SIG-M5 treated with dmso at 0.1 percent for 504 hours (cell line): Measurements from ENCODE around the gene ACR.
"Not testable (repeated sequence)": the region's sequence is repeated elsewhere in the genome, so short reads cannot be mapped to it uniquely, and the experiment has no call there.

ENCODE experiments used
- DNase-seq: peaks from one replicate; lab custom pipeline; 2025; ENCODE audit not compliant: unreplicated experiment; lab: John Stamatoyannopoulos, UW

Gene ACR

GRCh38 chr22:50731811-50732624 lies 6.0 kb upstream of the ACR start:
- peak; percentile 53 for DNase-seq

GRCh38 chr22:50732681-50733080 lies 5.3 kb upstream of the ACR start:
- DNase-seq = no peak

DNA sequence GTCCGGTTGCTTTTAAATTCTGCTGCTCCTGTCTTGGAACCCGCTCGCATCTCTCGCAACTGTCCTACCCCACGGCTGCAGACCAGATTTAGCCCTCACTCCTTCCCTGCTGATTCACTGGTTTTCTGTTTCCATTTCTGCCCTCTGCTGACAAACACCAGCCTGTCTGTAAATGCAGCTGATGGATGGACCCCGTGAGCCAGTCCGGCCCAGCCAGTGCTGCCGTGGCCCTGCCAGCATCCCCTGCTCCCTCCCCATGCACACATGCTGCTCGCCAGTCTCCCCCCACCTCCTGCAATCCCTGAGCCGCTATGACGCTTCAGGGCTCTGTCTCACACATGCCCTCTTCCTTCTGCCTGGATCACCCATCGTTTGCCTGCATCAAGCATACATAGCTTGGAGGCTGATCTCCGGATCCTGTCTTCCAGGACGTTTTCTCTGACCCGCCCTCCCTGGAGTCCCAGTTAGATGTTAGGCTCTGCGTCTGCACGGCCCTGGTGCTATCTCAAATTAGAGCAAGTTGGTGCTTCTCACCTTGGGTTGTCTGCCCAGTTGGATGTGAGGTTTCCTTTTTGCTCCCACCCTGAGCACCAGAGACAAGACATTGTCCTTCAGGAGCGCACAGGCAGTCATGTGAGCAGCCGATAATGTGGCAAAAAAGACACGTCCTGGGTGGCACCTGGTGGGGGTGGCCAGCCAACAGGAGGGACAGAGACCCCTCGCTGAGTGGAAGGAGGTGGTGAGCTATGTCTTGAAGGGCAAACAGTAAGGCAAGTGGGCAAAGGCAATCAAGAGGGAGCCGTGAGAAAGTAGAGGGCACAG lies 4.3 kb upstream of the ACR start:
- no peak for DNase-seq

DNA sequence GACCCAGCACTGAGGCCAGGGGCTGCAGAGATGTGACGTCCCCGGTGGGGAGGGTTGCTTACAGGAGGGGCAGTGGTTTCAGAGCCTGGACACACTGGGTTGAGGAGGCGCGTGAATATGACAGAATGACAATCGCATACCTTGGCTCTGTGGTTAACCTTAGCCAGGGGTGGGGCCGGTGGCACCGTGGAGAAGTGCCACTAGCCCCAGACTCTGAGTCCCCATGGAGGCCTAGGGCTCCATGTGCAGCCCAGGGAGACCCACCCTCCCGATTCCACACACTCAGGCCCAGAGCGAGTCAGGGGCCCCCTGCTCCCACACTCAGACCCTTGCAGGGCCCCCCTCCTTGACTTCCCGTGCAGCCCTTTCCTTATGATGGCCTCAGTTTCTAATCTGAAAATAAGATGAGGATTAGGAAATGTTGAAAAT lies 3.6 kb upstream of the ACR start:
- DNase-seq = no peak

GRCh38 chr22:50734986-50735738 lies 2.8 kb upstream of the ACR start:
- no peak for DNase-seq

GRCh38 chr22:50735739-50736030 lies 2.3 kb upstream of the ACR start:
- no peak for DNase-seq

DNA sequence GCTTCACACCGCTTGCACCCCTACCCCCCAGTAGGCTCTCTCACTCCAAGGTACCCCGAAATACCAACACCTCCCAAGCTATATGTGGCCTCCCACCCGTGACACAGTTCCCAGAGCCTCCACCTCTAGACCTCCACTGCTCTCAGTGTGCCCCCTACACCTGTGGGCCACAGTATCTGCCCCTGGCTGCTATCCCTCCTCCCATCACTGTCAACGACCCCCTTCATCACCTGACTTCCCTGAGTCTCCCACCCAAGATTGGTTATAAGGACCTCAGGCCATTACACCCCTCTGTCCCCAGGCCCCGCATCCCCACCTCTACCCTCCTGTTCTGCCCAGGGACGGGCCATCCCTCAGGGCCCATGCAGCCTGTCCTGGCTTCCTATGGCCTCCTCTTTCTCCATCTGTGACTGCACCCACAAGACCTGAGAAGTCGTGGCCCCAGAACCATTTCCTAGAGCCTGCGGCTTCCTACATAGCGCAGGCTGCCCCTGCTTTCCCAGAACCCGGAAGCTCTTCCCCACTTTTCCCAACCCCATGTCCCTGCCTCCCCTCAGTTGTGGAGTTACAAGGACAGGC lies 734 bp downstream of the ACR start:
- no peak for DNase-seq

GRCh38 chr22:50739279-50739691 lies 1.3 kb downstream of the ACR start:
- no peak for DNase-seq

GRCh38 chr22:50739894-50740293 lies 1.9 kb downstream of the ACR start:
- DNase-seq = no peak

GRCh38 chr22:50740714-50741113 lies 2.7 kb downstream of the ACR start:
- DNase-seq = not testable (repeated sequence)

- DNase-seq = not testable (repeated sequence)
These were observed 6.4 kb downstream of the ACR start for GRCh38 chr22:50744424-50744823.

DNA sequence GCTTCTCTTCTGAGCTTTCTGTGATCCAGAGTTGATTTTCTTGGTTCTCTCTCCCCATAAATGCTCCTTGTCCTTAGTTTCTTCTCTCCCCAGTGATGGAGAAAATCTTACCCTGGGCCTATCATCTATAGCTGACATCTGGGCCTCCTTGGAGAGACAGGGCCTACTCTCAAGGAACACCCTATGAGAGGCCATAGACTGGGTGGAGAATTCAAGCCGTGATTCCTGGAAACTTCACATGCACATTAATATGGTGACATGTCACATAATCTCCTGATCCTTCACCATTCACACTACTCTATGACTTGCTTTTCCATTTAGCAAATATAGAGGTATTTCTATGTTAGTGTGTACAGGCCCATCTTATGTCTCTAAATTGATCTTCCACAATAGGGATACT lies 9.5 kb downstream of the ACR start:
- not testable (repeated sequence) for DNase-seq

GRCh38 chr22:50748630-50749029 lies 10.6 kb downstream of the ACR start:
- not testable (repeated sequence) for DNase-seq

GRCh38 chr22:50749302-50750074 lies 11.5 kb downstream of the ACR start:
- DNase-seq = not testable (repeated sequence)

- not testable (repeated sequence) for DNase-seq
These were observed 17.2 kb downstream of the ACR start for GRCh38 chr22:50755251-50755650.

GRCh38 chr22:50756406-50756805 lies 18.4 kb downstream of the ACR start:
- DNase-seq = not testable (repeated sequence)

GRCh38 chr22:50756949-50757491 lies 19.0 kb downstream of the ACR start:
- peak; percentile 31 for DNase-seq

DNA sequence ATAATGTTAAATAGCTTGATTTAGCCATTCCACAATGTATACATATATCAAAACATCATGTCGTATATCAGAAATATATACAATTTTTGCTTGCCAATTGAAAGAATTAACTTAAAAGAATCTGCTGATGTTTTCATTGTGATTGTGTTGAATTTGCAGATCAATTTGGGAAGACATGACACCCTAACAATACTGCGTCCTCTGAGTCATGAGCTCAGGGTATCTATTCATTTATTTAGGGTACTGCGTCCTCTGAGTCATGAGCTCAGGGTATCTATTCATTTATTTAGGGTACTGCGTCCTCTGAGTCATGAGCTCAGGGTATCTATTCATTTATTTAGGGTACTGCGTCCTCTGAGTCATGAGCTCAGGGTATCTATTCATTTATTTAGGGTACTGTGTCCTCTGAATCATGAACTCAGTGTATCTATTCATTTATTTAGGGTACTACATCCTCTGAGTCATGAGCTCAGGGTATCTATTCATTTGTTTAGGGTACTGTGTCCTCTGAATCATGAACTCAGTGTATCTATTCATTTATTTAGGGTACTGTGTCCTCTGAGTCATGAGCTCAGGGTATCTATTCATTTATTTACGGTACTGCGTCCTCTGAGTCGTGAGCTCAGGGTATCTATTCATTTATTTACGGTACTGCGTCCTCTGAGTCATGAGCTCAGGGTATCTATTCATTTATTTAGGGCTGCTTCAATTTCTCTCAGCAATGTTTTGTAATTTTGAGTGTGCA lies 21.8 kb downstream of the ACR start:
- not testable (repeated sequence) for DNase-seq

DNA sequence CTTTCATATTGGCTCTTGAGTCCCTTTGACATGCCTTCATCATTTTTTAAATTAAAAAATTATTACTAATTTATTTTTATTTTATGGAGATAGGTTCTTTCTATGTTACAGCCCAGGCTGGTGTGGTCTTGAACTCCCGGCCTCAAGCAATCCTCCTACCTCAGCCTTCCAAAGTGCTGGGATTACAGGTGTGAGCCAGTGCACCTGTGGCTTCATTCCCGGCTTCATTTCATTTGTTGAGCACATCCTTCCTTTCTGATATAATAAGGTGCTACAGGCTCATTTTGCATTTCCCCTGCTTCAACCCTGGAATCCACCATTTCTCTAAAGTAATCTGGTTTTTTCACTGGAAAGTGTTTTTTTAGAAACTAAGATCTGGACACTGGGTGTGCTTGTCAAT lies 23.8 kb downstream of the ACR start:
- DNase-seq = not testable (repeated sequence)
